HAP-1 (cell line): ENCODE results near the gene CCR3.

ENCODE experiments used
- DNase-seq, 2 experiments: peaks; one replicate each; pipeline ENCODE4 v3.0.0-alpha.2; 2016 to 2020; ENCODE audit warnings: low spot score in 2 of 2
- H3K27me3 ChIP-seq: fragments of 250-450 bp; sonication (Bioruptor Pico); 2 replicates; pipeline ENCODE4 v1.5.1; 2020; ENCODE audit warnings: low read depth, mild to moderate bottlenecking, moderate library complexity
- H3K36me3 ChIP-seq: fragments of 250-450 bp; sonication (Bioruptor Pico); replicated peaks from 2 replicates; pipeline ENCODE4 v1.5.1; 2020; ENCODE audit warnings: mild to moderate bottlenecking
- H3K4me1 ChIP-seq: fragments of 250-450 bp; sonication (Bioruptor Pico); 2 replicates; pipeline ENCODE4 v1.5.1; 2020; ENCODE audit warnings: mild to moderate bottlenecking
- H3K4me3 ChIP-seq: fragments of 250-450 bp; sonication (Bioruptor Pico); 2 replicates; pipeline ENCODE4 v1.5.1; 2020; ENCODE audit warnings: mild to moderate bottlenecking, moderate library complexity
- H3K9me3 ChIP-seq: fragments of 250-450 bp; sonication (Bioruptor Pico); 2 replicates; pipeline ENCODE4 v1.5.1; 2020; ENCODE audit warnings: mild to moderate bottlenecking, moderate library complexity
- in situ Hi-C: fragments of 300-500 bp; cut with MboI; formaldehyde crosslinking; loops from 3 replicates; pipeline ENCODE4 v1.14.3; 2020; ENCODE audit warnings: low sequenced_read_pairs, inconsistent platforms, mixed read lengths

Gene CCR3

GRCh38 chr3:46286947-46287565, 44.8 kb downstream of the CCR3 start:
- H3K4me3 ChIP-seq, result no peak overlapping the region
- no peaks in the 10 kb centered on the region for H3K9me3 ChIP-seq
- H3K4me1 ChIP-seq, result no peaks in the 10 kb centered on the region
- H3K27me3 ChIP-seq, result no peaks in the 10 kb centered on the region
- no peaks in the 10 kb centered on the region for H3K36me3 ChIP-seq
- in situ Hi-C loops, result no loop called here
- DNase-seq, result no peak

- no peaks in the 10 kb centered on the region for H3K36me3 ChIP-seq
- H3K9me3 ChIP-seq, result no peaks in the 10 kb centered on the region
- no peaks in the 10 kb centered on the region for H3K27me3 ChIP-seq
- DNase-seq, result no peak
- no peaks in the 10 kb centered on the region for H3K4me1 ChIP-seq
- no peak overlapping the region for H3K4me3 ChIP-seq
- in situ Hi-C loops, result no loop called here
Observed at GRCh38 chr3:46289551-46289950, 47.3 kb downstream of the CCR3 start.

GRCh38 chr3:46289966-46290365, 47.7 kb downstream of the CCR3 start:
- in situ Hi-C loops, result no loop called here

GRCh38 chr3:46291046-46291445, 48.8 kb downstream of the CCR3 start:
- H3K4me3 ChIP-seq, result no peak overlapping the region
- no peaks in the 10 kb centered on the region for H3K9me3 ChIP-seq
- no peak for DNase-seq
- in situ Hi-C loops, result no loop called here
- H3K4me1 ChIP-seq, result no peaks in the 10 kb centered on the region
- no peaks in the 10 kb centered on the region for H3K36me3 ChIP-seq
- no peaks in the 10 kb centered on the region for H3K27me3 ChIP-seq

More at GRCh38 chr3:46289966-46290365, 47.7 kb downstream of the CCR3 start:
- no peaks in the 10 kb centered on the region for H3K36me3 ChIP-seq
- H3K27me3 ChIP-seq, result no peaks in the 10 kb centered on the region
- H3K4me1 ChIP-seq, result no peaks in the 10 kb centered on the region
- no peak for DNase-seq
- no peak overlapping the region for H3K4me3 ChIP-seq
- H3K9me3 ChIP-seq, result no peaks in the 10 kb centered on the region

GRCh38 chr3:46293035-46293724, 50.9 kb downstream of the CCR3 start:
- in situ Hi-C loops, result no loop called here
- Histone ChIP-seq H3K4me3 (no peak overlapping the region), H3K4me1 (no peaks in the 10 kb centered on the region), H3K9me3 (no peaks in the 10 kb centered on the region), H3K36me3 (no peaks in the 10 kb centered on the region), H3K27me3 (no peaks in the 10 kb centered on the region)
- DNase-seq, result no peak

GRCh38 chr3:46293991-46294833, 52.0 kb downstream of the CCR3 start:
- no peak for DNase-seq
- no peak overlapping the region for H3K4me3 ChIP-seq

GRCh38 chr3:46296826-46297225, 54.6 kb downstream of the CCR3 start:
- Histone ChIP-seq H3K36me3 (no peaks in the 10 kb centered on the region), H3K27me3 (peaks cover 14% of the 10 kb centered on the region; the same call in 1 of the 2 replicates), H3K4me1 (no peaks in the 10 kb centered on the region), H3K9me3 (no peaks in the 10 kb centered on the region), H3K4me3 (no peak overlapping the region)
- in situ Hi-C loops, result no loop called here
- DNase-seq, result no peak

More at GRCh38 chr3:46293991-46294833, 52.0 kb downstream of the CCR3 start:
- H3K36me3 ChIP-seq, result no peaks in the 10 kb centered on the region
- in situ Hi-C loops, result no loop called here
- peaks cover 3% of the 10 kb centered on the region; the same call in 1 of the 2 replicates for H3K27me3 ChIP-seq
- H3K9me3 ChIP-seq, result no peaks in the 10 kb centered on the region
- H3K4me1 ChIP-seq, result no peaks in the 10 kb centered on the region

- peaks cover 16% of the 10 kb centered on the region; the same call in 1 of the 2 replicates for H3K27me3 ChIP-seq
- in situ Hi-C loops, result no loop called here
- DNase-seq, result no peak
- no peaks in the 10 kb centered on the region for H3K4me1 ChIP-seq
- H3K36me3 ChIP-seq, result no peaks in the 10 kb centered on the region
- H3K9me3 ChIP-seq, result no peaks in the 10 kb centered on the region
- no peak overlapping the region for H3K4me3 ChIP-seq
Observed at GRCh38 chr3:46297658-46298423, 55.6 kb downstream of the CCR3 start.

GRCh38 chr3:46298871-46299607, 56.8 kb downstream of the CCR3 start:
- Histone ChIP-seq H3K36me3 (no peaks in the 10 kb centered on the region), H3K4me1 (no peaks in the 10 kb centered on the region), H3K4me3 (no peak overlapping the region), H3K27me3 (peaks cover 16% of the 10 kb centered on the region; the same call in 1 of the 2 replicates), H3K9me3 (no peaks in the 10 kb centered on the region)
- in situ Hi-C loops, result no loop called here
- DNase-seq, result no peak

- DNase-seq, result no peak
- in situ Hi-C loops, result no loop called here
Observed at GRCh38 chr3:46299608-46300460, 57.6 kb downstream of the CCR3 start.

GRCh38 chr3:46300461-46300789, 58.2 kb downstream of the CCR3 start:
- no peaks in the 10 kb centered on the region for H3K4me1 ChIP-seq
- H3K27me3 ChIP-seq, result peaks cover 16% of the 10 kb centered on the region; the same call in 1 of the 2 replicates
- H3K36me3 ChIP-seq, result no peaks in the 10 kb centered on the region
- H3K4me3 ChIP-seq, result no peak overlapping the region
- in situ Hi-C loops, result no loop called here
- no peaks in the 10 kb centered on the region for H3K9me3 ChIP-seq
- no peak for DNase-seq

More at GRCh38 chr3:46299608-46300460, 57.6 kb downstream of the CCR3 start:
- H3K27me3 ChIP-seq, result peaks cover 16% of the 10 kb centered on the region; the same call in 1 of the 2 replicates
- no peaks in the 10 kb centered on the region for H3K4me1 ChIP-seq
- no peaks in the 10 kb centered on the region for H3K9me3 ChIP-seq
- H3K36me3 ChIP-seq, result no peaks in the 10 kb centered on the region
- H3K4me3 ChIP-seq, result no peak overlapping the region

GRCh38 chr3:46301122-46301835, 59.0 kb downstream of the CCR3 start:
- H3K36me3 ChIP-seq, result no peaks in the 10 kb centered on the region
- DNase-seq, result no peak
- no peak overlapping the region for H3K4me3 ChIP-seq
- H3K4me1 ChIP-seq, result no peaks in the 10 kb centered on the region
- peaks cover 16% of the 10 kb centered on the region for H3K27me3 ChIP-seq
- H3K9me3 ChIP-seq, result no peaks in the 10 kb centered on the region
- in situ Hi-C loops, result no loop called here
